Chondrocyte (in vitro differentiated cells): ENCODE measurements around the gene GFI1B. TPM values are rescaled to one million over a fixed set of nuclear protein-coding genes. Genes with fewer than 3 reads are reported as not detected.

Source experiments
- DNase-seq: peaks from one replicate; pipeline ENCODE4 v3.0.0; 2021; ENCODE audit warnings: mixed read lengths, low spot score
- H3K27ac Mint-ChIP-seq: one replicate; pipeline ENCODE4 v1.8.0; 2021; ENCODE audit warnings: mild to moderate bottlenecking, moderate library complexity, mixed read lengths; ENCODE audit not compliant: unreplicated experiment
- H3K27me3 Mint-ChIP-seq: 2 replicates; pipeline ENCODE4 v1.8.0; 2021; ENCODE audit warnings: low read depth, mixed read lengths
- H3K36me3 Mint-ChIP-seq: 2 replicates; pipeline ENCODE4 v1.8.0; 2021; ENCODE audit warnings: low read depth, mixed read lengths
- H3K4me1 Mint-ChIP-seq: 2 replicates; pipeline ENCODE4 v1.8.0; 2021; ENCODE audit warnings: low read depth, mild to moderate bottlenecking, mixed read lengths
- H3K4me3 Mint-ChIP-seq: one replicate; pipeline ENCODE4 v1.8.0; 2021; ENCODE audit warnings: mild to moderate bottlenecking, moderate library complexity, mixed read lengths; ENCODE audit not compliant: unreplicated experiment
- H3K9me3 Mint-ChIP-seq: 2 replicates; pipeline ENCODE4 v1.8.0; 2021; ENCODE audit warnings: low read depth, mixed read lengths
- CTCF ChIP-seq: fragments of 200-600 bp; sonication (generic); IDR thresholded peaks from 2 replicates; pipeline ENCODE4 v1.5.0; 2021; ENCODE audit warnings: antibody characterized with exemption, mild to moderate bottlenecking, moderate library complexity
- total RNA-seq: library from RNA; stranded (reverse); gene quantifications from 3 replicates; pipeline ENCODE4 v1.2.1, GENCODE V29; 2021

GFI1B gene
- total RNA-seq, 1 donor from 2014 or later: not detected

- DNase-seq: no peak
- Mint-ChIP-seq H3K4me1 (peaks cover 35% of the 10 kb centered on the region), H3K27ac (peak overlapping the region; percentile 23), H3K9me3 (no peaks in the 10 kb centered on the region), H3K4me3 (no peak overlapping the region), H3K27me3 (no peaks in the 10 kb centered on the region), H3K36me3 (no peaks in the 10 kb centered on the region)
- no peak for TF ChIP-seq CTCF
Observed at GRCh38 chr9:132946211-132946610, 32.3 kb upstream of the GFI1B start.

GRCh38 chr9:132946631-132947295 is 31.7 kb upstream of the GFI1B start:
- no peak for DNase-seq
- Mint-ChIP-seq H3K4me1 (peaks cover 35% of the 10 kb centered on the region), H3K9me3 (no peaks in the 10 kb centered on the region), H3K4me3 (no peak overlapping the region), H3K27me3 (peaks cover 2% of the 10 kb centered on the region), H3K36me3 (no peaks in the 10 kb centered on the region), H3K27ac (peak overlapping the region; percentile 23)
- no peak for TF ChIP-seq CTCF

GRCh38 chr9:132947756-132948155 is 30.7 kb upstream of the GFI1B start:
- H3K27me3 Mint-ChIP-seq: peaks cover 4% of the 10 kb centered on the region
- H3K4me1 Mint-ChIP-seq: peaks cover 27% of the 10 kb centered on the region
- no peaks in the 10 kb centered on the region for H3K9me3 Mint-ChIP-seq
- DNase-seq: no peak
- no peak overlapping the region for H3K4me3 Mint-ChIP-seq
- TF ChIP-seq CTCF: no peak
- H3K27ac Mint-ChIP-seq: no peak overlapping the region
- H3K36me3 Mint-ChIP-seq: no peaks in the 10 kb centered on the region

- Mint-ChIP-seq H3K27me3 (peaks cover 5% of the 10 kb centered on the region), H3K9me3 (no peaks in the 10 kb centered on the region), H3K27ac (no peak overlapping the region), H3K36me3 (no peaks in the 10 kb centered on the region), H3K4me1 (peaks cover 19% of the 10 kb centered on the region), H3K4me3 (no peak overlapping the region)
- no peak for DNase-seq
- TF ChIP-seq CTCF: no peak
Observed at GRCh38 chr9:132948482-132949050, 29.9 kb upstream of the GFI1B start.

GRCh38 chr9:132949709-132950108 is 28.8 kb upstream of the GFI1B start:
- no peak for TF ChIP-seq CTCF
- no peak for DNase-seq
- Mint-ChIP-seq H3K4me1 (peaks cover 15% of the 10 kb centered on the region), H3K27ac (no peak overlapping the region), H3K27me3 (peaks cover 5% of the 10 kb centered on the region), H3K36me3 (no peaks in the 10 kb centered on the region), H3K4me3 (no peak overlapping the region), H3K9me3 (no peaks in the 10 kb centered on the region)
